Activated CD8-positive, alpha-beta memory T cell treated with anti-CD3 and anti-CD28 coated beads for 24 hours (primary cell): Measurements from ENCODE around the gene MT1F.

ENCODE experiments used
- DNase-seq: peaks from one replicate; pipeline ENCODE4 v3.0.0-alpha.2; 2020

The MT1F gene

GRCh38 chr16:56625943-56626654 lies 31.7 kb upstream of the MT1F start:
- no peak for DNase-seq

- DNase-seq = no peak
Observed at GRCh38 chr16:56626685-56627084, 31.1 kb upstream of the MT1F start.

- DNase-seq = no peak
Observed at GRCh38 chr16:56628486-56629350, 29.0 kb upstream of the MT1F start.

- no peak for DNase-seq
Observed at GRCh38 chr16:56629531-56629930, 28.2 kb upstream of the MT1F start.

GRCh38 chr16:56630134-56630533 lies 27.6 kb upstream of the MT1F start:
- DNase-seq = no peak

GRCh38 chr16:56631197-56631596 lies 26.6 kb upstream of the MT1F start:
- no peak for DNase-seq

GRCh38 chr16:56631832-56632155 lies 26.0 kb upstream of the MT1F start:
- no peak for DNase-seq

- DNase-seq = no peak
Observed at GRCh38 chr16:56632156-56632847, 25.5 kb upstream of the MT1F start, which contains the start of gene MT1M. MT1M (plus strand) TSS chr16:56632659; CDS start chr16:56632732, 73 bp downstream.

- no peak for DNase-seq
Observed at GRCh38 chr16:56632848-56633365, 24.9 kb upstream of the MT1F start.

GRCh38 chr16:56633535-56633934 lies 24.2 kb upstream of the MT1F start:
- no peak for DNase-seq

GRCh38 chr16:56634715-56635440 lies 22.9 kb upstream of the MT1F start:
- DNase-seq = no peak

GRCh38 chr16:56635441-56635967 lies 22.3 kb upstream of the MT1F start:
- DNase-seq = no peak

- no peak for DNase-seq
Observed at GRCh38 chr16:56636616-56637413, 20.9 kb upstream of the MT1F start.

GRCh38 chr16:56637814-56638750 lies 19.7 kb upstream of the MT1F start, which contains the start of gene MT1A:
MT1A (plus strand) TSS chr16:56638666; CDS start chr16:56638739, 73 bp downstream.
- no peak for DNase-seq

- no peak for DNase-seq
Observed at GRCh38 chr16:56639045-56639444, 18.7 kb upstream of the MT1F start.

- DNase-seq = no peak
Observed at GRCh38 chr16:56640076-56640475, 17.7 kb upstream of the MT1F start.

- no peak for DNase-seq
Observed at GRCh38 chr16:56641166-56641565, 16.6 kb upstream of the MT1F start.

- peak; percentile 89 for DNase-seq
Observed at GRCh38 chr16:56643080-56643778, 14.5 kb upstream of the MT1F start.

GRCh38 chr16:56643833-56644232 lies 13.9 kb upstream of the MT1F start:
- no peak for DNase-seq

- no peak for DNase-seq
Observed at GRCh38 chr16:56645311-56645710, 12.4 kb upstream of the MT1F start.
